NCI-H187 treated with DMSO at 0.1 percent for 48 hours (cell line): Measurements from ENCODE around the gene TENM3.
"Not testable (repeated sequence)": the region's sequence is repeated elsewhere in the genome, so short reads cannot be mapped to it uniquely, and the experiment has no call there.

Source experiments
- DNase-seq: peaks from one replicate; lab custom pipeline; 2025; lab: John Stamatoyannopoulos, UW

TENM3 gene

GRCh38 chr4:182228991-182229577 is 14.1 kb upstream of the TENM3 start:
- DNase-seq: no peak

GRCh38 chr4:182230256-182230655 is 12.9 kb upstream of the TENM3 start:
- DNase-seq: no peak

GRCh38 chr4:182231080-182231479 is 12.1 kb upstream of the TENM3 start:
- no peak for DNase-seq

GRCh38 chr4:182231496-182231895 is 11.7 kb upstream of the TENM3 start:
- DNase-seq: no peak

- DNase-seq: no peak
Measured at GRCh38 chr4:182233310-182234090, 9.7 kb upstream of the TENM3 start.

GRCh38 chr4:182235021-182235795 is 8.0 kb upstream of the TENM3 start:
- DNase-seq: no peak

- no peak for DNase-seq
Measured at GRCh38 chr4:182236186-182236585, 7.0 kb upstream of the TENM3 start.

GRCh38 chr4:182237010-182237409 is 6.2 kb upstream of the TENM3 start:
- DNase-seq: not testable (repeated sequence)

- no peak for DNase-seq
Measured at GRCh38 chr4:182238355-182238931, 4.8 kb upstream of the TENM3 start.

GRCh38 chr4:182240161-182241130 is 2.8 kb upstream of the TENM3 start:
- no peak for DNase-seq

GRCh38 chr4:182242260-182242659 is 942 bp upstream of the TENM3 start:
- DNase-seq: not testable (repeated sequence)

GRCh38 chr4:182242787-182243186 is 415 bp upstream of the TENM3 start:
- DNase-seq: no peak

GRCh38 chr4:182245041-182245440 is 1.8 kb downstream of the TENM3 start:
- DNase-seq: no peak

- no peak for DNase-seq
Measured at GRCh38 chr4:182245541-182246215, 2.5 kb downstream of the TENM3 start.

GRCh38 chr4:182246401-182247205 is 3.4 kb downstream of the TENM3 start:
- DNase-seq: no peak

GRCh38 chr4:182248295-182248694 is 5.1 kb downstream of the TENM3 start:
- DNase-seq: no peak

GRCh38 chr4:182250446-182250845 is 7.2 kb downstream of the TENM3 start:
- no peak for DNase-seq

GRCh38 chr4:182251116-182251515 is 7.9 kb downstream of the TENM3 start:
- no peak for DNase-seq

GRCh38 chr4:182252220-182252619 is 9.0 kb downstream of the TENM3 start:
- DNase-seq: no peak
